Spinal cord (tissue), 10 donors: ENCODE data around the gene TMEM8B. TPM values are rescaled to one million over a fixed set of nuclear protein-coding genes. Genes with fewer than 3 reads are reported as not detected.
A peak's percentile ranks its signal among the peaks of the same experiment; 100 is the strongest.

Source experiments
- DNase-seq, 6 donors: peaks; one replicate each; pipeline versions ENCODE4 v3.0.0 to v3.0.0-alpha.2; 2013 to 2015; ENCODE audit warnings: low spot score in 6 of 6, low read depth in 4 of 6
- H3K27ac ChIP-seq: one replicate; pipeline ENCODE4 v1.5.1; 2013; ENCODE audit warnings: low read depth, low read length, control low read depth
- H3K27me3 ChIP-seq: one replicate; pipeline ENCODE4 v1.6.1; 2013; ENCODE audit warnings: low read length; ENCODE audit not compliant: control insufficient read depth, insufficient read depth
- H3K36me3 ChIP-seq: one replicate; pipeline ENCODE4 v1.6.1; 2013; ENCODE audit warnings: low read length; ENCODE audit not compliant: control insufficient read depth, insufficient read depth
- H3K4me1 ChIP-seq: one replicate; pipeline ENCODE4 v1.6.1; 2013; ENCODE audit warnings: low read length; ENCODE audit not compliant: control insufficient read depth, insufficient read depth
- H3K4me3 ChIP-seq: one replicate; pipeline ENCODE4 v1.5.1; 2013; ENCODE audit warnings: low read depth, low read length, control low read depth
- H3K9me3 ChIP-seq: one replicate; pipeline ENCODE4 v1.6.1; 2013; ENCODE audit warnings: low read length; ENCODE audit not compliant: control insufficient read depth, insufficient read depth
- WGBS: methylation state at CpG from one replicate; pipeline ENCODE4 v1.1.5; 2013; ENCODE audit warnings: missing lambda C conversion rate; ENCODE audit not compliant: insufficient coverage; 5-methylcytosine and 5-hydroxymethylcytosine counted together
- polyA plus RNA-seq, 2 donors: library from polyadenylated mRNA; unstranded; fragments of 120-200 nt; gene quantifications; one replicate each; pipeline ENCODE4 v1.2.1, GENCODE V29; 2013; ENCODE audit not compliant: insufficient read length in 2 of 2
- total RNA-seq, 2 donors: library from RNA; depleted of rRNA in 1 of 2; stranded (reverse); fragments of 120-200 nt in 1 of 2; fragments of >200 nt in 1 of 2; gene quantifications; one replicate each; pipeline versions ENCODE4 v1.2.3 to v1.2.4, GENCODE V29; 2013 to 2014
- donor health status: healthy.

Gene TMEM8B
- total and polyA plus RNA-seq, 4 donors: 7.3 to 58.8 (median 34.1) TPM

DNA sequence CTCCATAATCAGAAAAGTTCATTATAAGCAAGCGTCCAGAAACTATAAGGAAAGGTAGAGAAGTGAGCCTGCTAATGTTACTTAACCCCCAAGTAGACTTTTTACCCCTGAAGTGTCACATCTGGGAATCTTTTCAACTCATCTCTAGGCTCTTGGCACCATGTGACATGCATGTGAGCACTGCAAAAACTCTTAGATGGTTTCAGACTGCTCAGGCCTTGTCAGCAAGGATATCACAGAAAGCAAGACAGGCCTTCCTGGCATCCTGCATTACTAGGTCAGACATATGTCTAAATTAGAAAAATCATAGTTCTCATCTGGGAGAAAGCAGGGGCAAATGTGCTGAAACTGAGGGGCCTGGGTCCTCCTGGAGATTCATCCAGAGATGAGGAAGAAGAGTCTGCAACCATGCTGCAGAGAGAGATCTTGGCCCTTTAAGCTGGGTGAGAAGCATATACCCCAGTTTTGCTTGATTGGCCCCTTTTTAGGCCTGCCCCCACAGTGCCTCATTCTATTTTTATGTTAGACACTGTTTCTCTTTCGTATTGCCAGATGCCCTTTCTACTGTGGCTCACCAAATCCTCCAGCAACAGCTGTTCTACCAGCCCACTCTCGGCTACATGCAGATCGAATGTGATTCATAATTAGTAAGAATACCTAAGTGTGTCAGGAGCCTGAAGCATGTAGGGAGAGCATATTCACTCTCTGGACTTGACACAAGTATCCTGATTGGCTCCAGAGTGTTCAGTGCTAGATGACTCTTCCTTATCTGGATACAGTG lies 19.0 kb downstream of the TMEM8B start:
- no peak overlapping the region for H3K4me3 ChIP-seq
- no peak for DNase-seq
- peaks cover 41% of the 10 kb centered on the region for H3K36me3 ChIP-seq
- H3K27ac ChIP-seq: no peak overlapping the region
- no CpG with 5 or more reads among the region's 4 CpGs for WGBS
- H3K27me3 ChIP-seq: no peaks in the 10 kb centered on the region
- peaks cover 10% of the 10 kb centered on the region for H3K4me1 ChIP-seq
- H3K9me3 ChIP-seq: no peaks in the 10 kb centered on the region

DNA sequence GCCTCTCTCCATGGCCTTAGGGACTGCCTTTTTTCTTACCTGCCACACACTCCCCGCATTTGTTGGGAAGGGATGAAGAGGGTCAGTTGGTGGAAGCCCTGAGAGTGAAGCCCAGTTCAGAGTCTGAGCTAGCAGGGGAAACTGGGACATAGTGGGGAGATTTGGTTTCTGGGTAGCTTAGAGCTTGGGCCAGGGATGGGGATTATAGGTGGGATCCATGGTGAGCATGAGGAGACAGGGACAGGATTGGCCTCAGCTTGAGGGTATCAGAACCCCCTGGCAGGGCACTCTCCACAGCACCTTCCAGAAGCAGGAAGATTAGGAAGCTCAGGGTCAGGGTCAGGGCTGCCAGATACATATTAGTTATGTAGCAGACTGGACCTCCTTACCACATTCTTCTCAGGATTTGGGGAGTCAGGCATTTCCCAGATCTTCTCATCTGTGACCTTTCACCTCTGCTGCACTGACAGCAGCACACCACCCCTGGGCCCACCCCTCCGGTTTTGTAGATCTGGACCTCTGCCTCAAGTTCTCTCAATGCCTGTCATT lies 23.3 kb downstream of the TMEM8B start:
- H3K27me3 ChIP-seq: no peaks in the 10 kb centered on the region
- 91% methylated on average over 2 of the region's 2 CpGs for WGBS
- no peak overlapping the region for H3K4me3 ChIP-seq

DNA sequence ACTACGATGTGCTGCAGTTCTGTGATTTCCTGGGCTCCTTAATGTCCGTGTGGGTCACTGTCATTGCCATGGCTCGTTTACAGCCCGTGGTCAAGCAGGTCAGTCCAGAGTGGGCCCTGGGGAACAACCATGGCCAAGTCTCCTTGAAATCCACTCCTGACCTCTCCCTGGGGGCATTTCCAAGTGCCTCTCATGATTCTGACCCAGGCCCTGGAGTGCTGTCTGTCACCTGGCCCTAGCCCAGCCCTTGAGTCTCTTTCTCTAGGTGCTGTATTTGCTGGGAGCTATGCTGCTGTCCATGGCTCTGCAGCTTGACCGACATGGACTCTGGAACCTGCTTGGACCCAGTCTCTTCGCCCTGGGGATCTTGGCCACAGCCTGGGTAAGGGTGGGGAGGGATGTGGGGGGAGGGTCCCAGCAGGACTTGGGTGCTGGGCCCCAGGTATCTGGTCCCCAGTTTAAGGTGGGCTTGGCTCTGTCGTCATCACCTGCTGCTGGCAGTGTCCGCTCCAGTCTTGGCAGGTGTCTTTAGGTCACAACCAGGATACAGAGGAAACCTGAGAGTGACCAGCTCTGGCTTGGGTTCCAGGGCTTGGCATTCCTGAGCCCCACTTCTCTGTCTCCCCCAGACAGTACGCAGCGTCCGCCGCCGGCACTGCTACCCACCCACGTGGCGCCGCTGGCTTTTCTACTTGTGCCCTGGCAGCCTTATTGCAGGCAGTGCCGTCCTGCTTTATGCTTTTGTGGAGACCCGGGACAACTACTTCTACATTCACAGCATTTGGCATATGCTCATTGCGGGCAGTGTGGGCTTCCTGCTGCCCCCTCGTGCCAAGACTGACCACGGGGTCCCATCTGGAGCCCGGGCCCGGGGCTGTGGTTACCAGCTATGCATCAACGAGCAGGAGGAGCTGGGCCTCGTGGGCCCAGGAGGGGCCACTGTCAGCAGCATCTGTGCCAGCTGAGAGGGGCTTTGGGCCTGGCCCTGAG lies 24.1 kb downstream of the TMEM8B start:
- H3K27ac ChIP-seq: no peak overlapping the region
- 91% methylated on average over 25 of the region's 25 CpGs for WGBS
- no peaks in the 10 kb centered on the region for H3K4me1 ChIP-seq
- peaks cover 25% of the 10 kb centered on the region for H3K36me3 ChIP-seq
- H3K9me3 ChIP-seq: no peaks in the 10 kb centered on the region
- H3K27me3 ChIP-seq: no peaks in the 10 kb centered on the region
- no peak overlapping the region for H3K4me3 ChIP-seq
- no peak for DNase-seq

More for the DNA sequence above, 23.3 kb downstream of the TMEM8B start:
- H3K27ac ChIP-seq: no peak overlapping the region
- no peaks in the 10 kb centered on the region for H3K9me3 ChIP-seq
- no peaks in the 10 kb centered on the region for H3K4me1 ChIP-seq
- DNase-seq: no peak
- H3K36me3 ChIP-seq: peaks cover 32% of the 10 kb centered on the region

DNA sequence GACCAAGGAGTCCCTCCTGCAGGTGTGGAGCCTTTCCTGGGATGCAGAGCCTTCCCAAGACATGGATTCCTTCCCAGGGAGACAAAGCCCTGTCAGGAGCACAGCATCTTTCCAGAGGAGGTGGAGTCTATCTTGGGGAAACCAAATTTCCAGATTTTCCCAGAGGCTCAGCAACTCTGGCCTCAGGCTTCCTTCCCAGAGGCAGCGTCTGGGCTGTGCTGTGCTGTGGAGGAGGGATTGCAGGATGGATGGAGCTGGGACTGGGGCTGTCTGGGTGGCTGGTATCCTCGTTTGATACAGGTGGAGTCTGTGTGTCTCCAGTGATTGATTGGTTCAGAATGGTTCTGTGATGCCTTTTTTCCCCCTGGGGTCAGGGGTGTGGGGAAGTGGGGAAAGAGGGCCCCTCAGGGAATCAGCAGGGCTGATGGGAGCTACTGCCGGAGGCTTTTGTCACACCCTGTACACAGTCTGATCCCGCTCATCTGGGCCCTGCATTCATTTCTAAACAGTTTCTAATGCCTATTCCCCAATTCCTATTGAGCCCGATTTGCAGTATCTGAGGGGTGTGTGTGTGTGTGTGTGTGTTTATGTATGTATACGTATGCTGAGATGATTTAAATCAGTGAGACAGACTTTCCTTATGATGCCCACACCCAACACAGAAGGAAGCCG lies 25.2 kb downstream of the TMEM8B start:
- Histone ChIP-seq H3K9me3 (no peaks in the 10 kb centered on the region), H3K36me3 (peaks cover 19% of the 10 kb centered on the region), H3K4me1 (peaks cover 1% of the 10 kb centered on the region), H3K4me3 (no peak overlapping the region), H3K27ac (no peak overlapping the region), H3K27me3 (no peaks in the 10 kb centered on the region)
- WGBS: 51% methylated on average over 3 of the region's 7 CpGs
- DNase-seq: no peak

DNA sequence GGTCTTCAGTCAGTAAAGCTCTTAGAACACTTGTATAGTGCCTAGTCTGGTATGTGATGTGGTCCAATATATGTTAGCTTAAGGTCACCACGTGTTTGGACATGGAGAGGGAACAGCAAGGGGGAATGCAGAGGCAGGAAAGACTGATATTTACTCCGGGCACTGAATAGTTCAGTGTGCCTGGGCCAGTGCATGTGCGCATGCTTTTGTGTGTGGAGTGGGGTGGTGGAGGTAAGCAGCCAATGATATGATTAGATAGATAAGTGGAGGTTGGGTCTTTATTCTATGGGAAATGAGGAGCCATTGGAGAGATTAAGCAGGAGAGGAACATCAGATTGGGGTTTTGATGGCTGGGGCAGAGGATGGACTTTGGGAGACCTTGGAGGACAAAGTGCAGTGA lies 27.2 kb downstream of the TMEM8B start:
- Histone ChIP-seq H3K4me3 (no peak overlapping the region), H3K36me3 (peaks cover 19% of the 10 kb centered on the region), H3K27me3 (peaks cover under 1% of the 10 kb centered on the region), H3K4me1 (peaks cover 6% of the 10 kb centered on the region), H3K27ac (no peak overlapping the region), H3K9me3 (no peaks in the 10 kb centered on the region)
- no peak for DNase-seq
- 80% methylated on average over 3 of the region's 3 CpGs for WGBS

DNA sequence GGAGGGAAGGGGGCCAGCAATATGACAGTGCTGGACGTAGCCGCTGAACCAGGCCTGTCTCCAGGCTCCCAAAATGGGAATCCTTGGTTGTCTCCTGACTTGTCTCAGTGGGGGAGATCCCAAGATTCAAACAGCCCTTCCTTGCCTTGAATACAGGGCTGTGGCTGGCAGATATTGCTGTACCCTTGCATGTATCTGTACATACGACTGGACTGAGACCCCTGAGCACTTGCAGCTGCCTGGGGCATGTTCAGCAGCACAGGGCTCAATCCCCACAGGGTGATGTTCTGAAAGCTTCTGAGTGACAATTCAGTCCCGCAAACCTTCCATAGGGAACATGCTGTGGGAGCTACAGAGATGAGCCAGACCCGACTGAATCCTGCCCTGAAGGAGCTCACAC lies 27.9 kb downstream of the TMEM8B start:
- Histone ChIP-seq H3K27ac (no peak overlapping the region), H3K27me3 (peaks cover 2% of the 10 kb centered on the region), H3K9me3 (no peaks in the 10 kb centered on the region), H3K4me1 (peaks cover 6% of the 10 kb centered on the region), H3K36me3 (peaks cover 19% of the 10 kb centered on the region), H3K4me3 (no peak overlapping the region)
- no peak for DNase-seq
- 88% methylated on average over 5 of the region's 5 CpGs for WGBS

DNA sequence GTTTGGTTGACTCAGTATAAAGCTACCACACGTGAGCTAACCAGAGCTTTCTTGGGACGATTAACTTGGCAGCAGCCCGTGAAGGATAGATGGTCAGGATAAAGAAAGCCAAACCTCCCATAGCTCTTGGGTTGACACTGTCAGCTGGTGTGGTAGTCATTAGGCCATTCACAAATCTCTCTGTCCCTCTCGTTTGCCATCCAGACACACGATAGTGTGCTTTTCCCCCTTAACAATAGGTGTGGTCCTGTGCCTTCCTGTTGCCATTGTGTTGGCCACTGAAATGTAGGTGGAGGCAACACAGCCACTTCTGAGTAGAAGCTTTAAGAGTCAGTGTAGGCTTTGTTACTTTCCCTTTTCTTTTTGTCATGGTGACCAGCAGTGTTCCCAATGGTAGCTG lies 29.4 kb downstream of the TMEM8B start:
- no peak for DNase-seq
- H3K27me3 ChIP-seq: peaks cover 2% of the 10 kb centered on the region
- H3K9me3 ChIP-seq: no peaks in the 10 kb centered on the region
- H3K27ac ChIP-seq: no peak overlapping the region
- no peak overlapping the region for H3K4me3 ChIP-seq
- WGBS: 50% methylated on average over 1 of the region's 5 CpGs
- H3K36me3 ChIP-seq: peaks cover 3% of the 10 kb centered on the region
- peaks cover 6% of the 10 kb centered on the region for H3K4me1 ChIP-seq

DNA sequence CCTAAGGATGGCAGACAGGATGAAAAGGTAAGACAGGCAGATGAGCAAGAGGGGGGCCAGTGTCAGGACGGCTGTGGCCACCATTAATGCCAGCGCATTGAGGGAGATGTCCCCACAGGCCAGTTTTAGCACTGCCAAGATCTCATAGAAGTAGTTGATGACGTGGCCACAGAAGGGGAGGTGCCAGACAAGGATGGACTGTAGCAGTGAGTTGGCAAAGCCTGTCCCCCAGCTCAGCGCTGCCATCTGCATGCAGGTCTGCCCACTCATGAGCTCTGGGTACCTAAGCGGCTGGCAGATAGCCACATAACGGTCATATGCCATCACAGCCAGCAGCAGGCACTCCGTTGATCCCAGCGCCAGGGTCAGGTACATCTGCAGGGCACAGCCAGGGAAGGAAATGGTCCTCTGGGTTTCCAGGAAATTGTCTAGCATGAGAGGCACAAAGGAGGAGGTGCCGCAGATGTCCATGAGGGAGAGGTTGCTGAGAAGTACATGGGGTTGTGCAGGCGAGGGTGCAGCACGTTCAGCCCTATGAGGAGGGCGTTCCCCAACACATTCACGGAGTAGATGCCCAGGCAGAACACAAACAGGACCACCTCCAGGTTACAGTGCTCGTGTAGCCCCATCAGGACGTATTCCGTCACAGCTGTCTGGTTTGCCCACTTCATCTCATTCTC lies 30.4 kb downstream of the TMEM8B start:
- 74% methylated on average over 16 of the region's 16 CpGs for WGBS
- peaks cover 2% of the 10 kb centered on the region for H3K27me3 ChIP-seq
- no peaks in the 10 kb centered on the region for H3K9me3 ChIP-seq
- peak in 2 of 6 donors; percentile 17 to 38 for DNase-seq
- H3K4me1 ChIP-seq: peaks cover 6% of the 10 kb centered on the region
- H3K27ac ChIP-seq: no peak overlapping the region
- no peaks in the 10 kb centered on the region for H3K36me3 ChIP-seq
- no peak overlapping the region for H3K4me3 ChIP-seq

DNA sequence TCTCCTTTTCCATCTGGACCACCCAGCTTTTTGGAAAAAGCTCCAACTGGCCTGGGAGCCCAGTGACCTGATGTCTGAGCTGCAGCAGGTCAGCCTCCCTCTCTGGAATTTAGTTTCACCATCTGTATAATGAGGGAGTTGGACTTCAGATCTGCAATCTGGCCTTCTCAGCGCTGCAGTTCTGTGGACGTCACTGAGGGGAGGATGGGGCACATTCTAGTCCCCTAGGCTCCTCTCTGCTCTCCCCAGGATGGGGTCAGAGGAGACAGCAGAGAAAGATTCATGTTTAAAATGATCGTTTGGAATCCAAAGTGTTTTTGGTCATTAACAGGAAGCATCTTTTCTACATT lies 30.9 kb downstream of the TMEM8B start:
- WGBS: no CpG with 5 or more reads among the region's 3 CpGs
- Histone ChIP-seq H3K4me3 (no peak overlapping the region), H3K27me3 (peaks cover 2% of the 10 kb centered on the region), H3K27ac (no peak overlapping the region), H3K9me3 (no peaks in the 10 kb centered on the region), H3K4me1 (peaks cover 6% of the 10 kb centered on the region), H3K36me3 (no peaks in the 10 kb centered on the region)
- DNase-seq: peak in 1 of 6 donors; percentile 9
